ENCODE data around the gene IQCH.

- TF ChIP-seq GATA2 (IDR thresholded peaks at IDR 0.05; ENCODE audit: low read depth, low read length) (no peak), GATA3 (IDR thresholded peaks at IDR 0.05; ENCODE audit: low read depth, low read length) (no peak)
These were observed 132.4 kb downstream of the IQCH start for GRCh38 chr15:67386947-67387346.

Data from SH-SY5Y (cell line).